Activated T-helper 1 cell treated with anti-CD3 and anti-CD28 coated beads, Interleukin-2, amount 50 U/mL, for 16 hours (primary cell): ENCODE results near the gene RRP8.

Experiments
- DNase-seq, 2 donors: peaks; one replicate each; pipeline ENCODE4 v3.0.0-alpha.2; 2020; ENCODE audit warnings: low read depth in 1 of 2, low spot score in 1 of 2

The RRP8 gene

DNA sequence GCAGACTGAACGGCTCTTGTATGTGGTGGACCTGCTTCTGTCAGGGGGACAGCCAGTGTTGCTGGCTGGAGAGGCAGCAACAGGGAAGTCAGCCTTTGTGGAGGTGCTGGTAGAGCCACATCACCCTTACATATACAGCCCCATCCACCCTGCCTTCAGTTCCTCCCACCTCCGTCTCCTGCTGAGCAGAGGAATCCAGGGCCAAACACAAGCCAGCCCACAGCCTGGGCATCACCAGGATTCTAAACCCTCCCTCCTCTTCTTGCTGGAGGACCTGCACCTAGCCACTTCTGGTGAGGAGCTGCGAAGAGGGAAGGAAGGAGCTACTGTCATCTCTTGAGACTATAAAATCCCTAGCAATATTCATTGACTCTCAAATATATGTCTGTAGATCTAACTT is 54.8 kb downstream of the RRP8 start:
- DNase-seq, result no peak

- no peak for DNase-seq
These were observed 55.3 kb downstream of the RRP8 start for GRCh38 chr11:6548121-6548520.

DNA sequence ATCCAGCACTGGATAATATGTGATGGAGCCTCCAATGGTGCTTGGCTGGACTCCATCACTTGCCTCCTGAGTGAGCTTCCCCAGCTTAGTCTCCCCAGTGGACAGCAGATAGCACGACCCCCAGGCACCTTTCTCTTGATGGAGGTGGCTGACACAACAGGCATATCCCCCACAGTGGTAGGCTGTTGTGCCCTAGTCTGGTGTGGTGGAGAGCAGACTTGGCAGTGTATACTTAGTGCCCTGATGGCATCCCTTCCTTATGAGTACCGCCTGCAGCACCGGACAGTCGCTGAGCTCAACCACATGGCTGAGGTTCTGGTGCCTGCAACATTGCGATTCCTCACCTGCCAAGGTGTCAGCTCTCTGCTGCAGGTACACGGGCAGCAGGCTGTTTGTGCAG is 56.2 kb downstream of the RRP8 start:
- DNase-seq, result no peak

DNA sequence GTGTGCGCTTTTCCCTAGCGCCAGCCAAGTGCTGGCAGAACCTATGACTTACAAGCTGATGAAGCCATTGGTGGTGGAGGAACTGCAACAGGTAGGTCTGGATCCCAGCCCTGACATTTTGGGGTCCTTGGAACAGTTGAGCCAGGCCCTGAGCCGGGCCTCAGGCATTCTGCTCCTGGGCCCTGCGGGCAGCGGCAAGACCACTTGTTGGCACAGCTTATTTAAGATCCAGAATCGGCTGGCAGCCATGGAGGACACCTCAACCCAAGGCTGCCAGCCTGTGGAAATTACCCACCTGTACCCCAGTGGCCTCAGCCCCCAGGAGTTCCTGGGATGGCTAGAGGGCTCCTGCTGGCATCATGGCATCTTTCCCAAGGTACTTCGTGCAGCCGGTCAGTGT is 56.7 kb downstream of the RRP8 start:
- DNase-seq, result no peak

GRCh38 chr11:6545917-6546605 is 57.4 kb downstream of the RRP8 start:
- no peak for DNase-seq
